NCI-H128 (cell line): ENCODE data around the gene RAVER2.

Experiments used
- DNase-seq: peaks from one replicate; lab custom pipeline; 2025; ENCODE audit not compliant: unreplicated experiment; lab: John Stamatoyannopoulos, UW

Gene RAVER2

GRCh38 chr1:64875101-64875500 lies 130.2 kb downstream of the RAVER2 start:
- DNase-seq = no peak

- DNase-seq = no peak
Observed at GRCh38 chr1:64875606-64876005, 130.7 kb downstream of the RAVER2 start.

- DNase-seq = no peak
Observed at GRCh38 chr1:64877151-64877550, 132.3 kb downstream of the RAVER2 start.

GRCh38 chr1:64877598-64877997 lies 132.7 kb downstream of the RAVER2 start:
- DNase-seq = no peak

- no peak for DNase-seq
Observed at GRCh38 chr1:64878090-64878489, 133.2 kb downstream of the RAVER2 start.

- DNase-seq = no peak
Observed at GRCh38 chr1:64878931-64879611, 134.2 kb downstream of the RAVER2 start.

GRCh38 chr1:64880449-64880848 lies 135.6 kb downstream of the RAVER2 start:
- no peak for DNase-seq

GRCh38 chr1:64881281-64881680 lies 136.4 kb downstream of the RAVER2 start:
- no peak for DNase-seq
